Endothelial cell of umbilical vein (primary cell): ENCODE data around the gene LHX3.

Experiments
- CTCF ChIP-seq, 2 donors: IDR thresholded peaks; 1 replicate in 1 of 2; 2 replicates in 1 of 2; pipeline ENCODE4 v1.5.1; 2011; ENCODE audit warnings: low read length in 2 of 2, mild to moderate bottlenecking in 2 of 2, moderate library complexity in 2 of 2, control low read depth in 1 of 2, inconsistent platforms in 1 of 2, low read depth in 1 of 2; ENCODE audit not compliant: insufficient read depth in 1 of 2; ENCODE audit errors: extremely low read depth in 1 of 2
- EZH2 ChIP-seq: IDR thresholded peaks from 2 replicates; pipeline ENCODE4 v1.6.1; 2012; ENCODE audit warnings: borderline replicate concordance, low read depth, mild to moderate bottlenecking, moderate library complexity, low read length, inconsistent platforms; ENCODE audit not compliant: severe bottlenecking
- GATA2 ChIP-seq: IDR thresholded peaks from 2 replicates; pipeline ENCODE4 v1.7.0; 2011; ENCODE audit warnings: low read depth, mild to moderate bottlenecking, moderate library complexity, mixed read lengths, low read length; ENCODE audit not compliant: insufficient read length, insufficient read depth
- JUN ChIP-seq: IDR thresholded peaks from 2 replicates; pipeline ENCODE4 v1.6.1; 2011; ENCODE audit warnings: borderline replicate concordance, low read depth; ENCODE audit not compliant: insufficient read length, insufficient read depth
- MAX ChIP-seq: IDR thresholded peaks from 2 replicates; pipeline ENCODE4 v1.6.1; 2011; ENCODE audit not compliant: insufficient read depth, insufficient read length
- MYC ChIP-seq: IDR thresholded peaks from one replicate; pipeline ENCODE4 v1.6.1; 2011; ENCODE audit warnings: mild to moderate bottlenecking, low read depth, low read length
- POLR2A ChIP-seq: IDR thresholded peaks from 2 replicates; pipeline ENCODE4 v1.6.1; 2012; ENCODE audit warnings: low read depth, mild to moderate bottlenecking, control low read depth, low read length
- POLR2AphosphoS5 ChIP-seq: IDR thresholded peaks from 2 replicates; pipeline ENCODE4 v1.6.1; 2012; ENCODE audit warnings: low read depth, mild to moderate bottlenecking, control low read depth, low read length, moderate library complexity; ENCODE audit not compliant: insufficient read depth

DNA sequence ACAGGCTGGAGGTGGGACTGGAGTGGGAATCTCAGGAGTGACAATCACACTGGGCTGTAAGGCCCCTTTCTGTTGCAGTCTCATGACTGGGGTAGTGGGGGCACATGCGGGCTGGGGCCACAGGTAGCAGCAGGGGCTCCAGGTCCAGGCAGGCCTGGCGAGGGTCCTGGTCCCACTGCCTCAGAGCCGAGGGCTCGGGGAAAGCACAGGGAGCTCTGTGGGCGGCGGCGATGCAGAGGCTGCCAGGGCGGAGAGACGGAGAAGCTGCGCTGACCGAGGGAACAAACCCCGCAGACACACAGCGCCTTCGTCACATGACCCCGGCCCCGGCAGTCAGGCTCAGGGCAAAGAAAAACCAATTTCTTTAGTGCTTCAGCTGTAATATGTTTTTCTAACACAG is 5.3 kb upstream of the LHX3 start:
- TF ChIP-seq MYC (no peak), POLR2A (no peak), CTCF (IDR thresholded peaks at IDR 0.05; ENCODE audit: extremely low read depth in 1 of 2, insufficient read depth in 1 of 2, low read depth in 1 of 2, low read length in 2 of 2) (no peak), GATA2 (no peak), POLR2AphosphoS5 (no peak), EZH2 (no peak), JUN (no peak), MAX (no peak)
